HEK293 (cell line): ENCODE data around the gene RBPJ.

Experiments
- CTCF ChIA-PET: fragments of 350-600 bp; formaldehyde crosslinking; extraction: SDS; loops from one replicate; lab custom pipeline; 2021; ENCODE audit warnings: antibody characterized with exemption; lab: Yijun Ruan, JAX
- POLR2A ChIA-PET: fragments of 300-600 bp; formaldehyde crosslinking; extraction: SDS; loops from one replicate; lab custom pipeline; 2020; ENCODE audit warnings: antibody characterized with exemption, inconsistent platforms; lab: Yijun Ruan, JAX
- H3K27ac ChIP-seq: fragments of 200-500 bp; sonication (Bioruptor generic); 2 replicates; pipeline ENCODE4 v1.5.1; 2014; ENCODE audit warnings: low read depth, low read length, control low read depth, inconsistent platforms; ENCODE audit errors: extremely low read depth
- H3K36me3 ChIP-seq, 2 experiments: fragments of 200-500 bp in 1 of 2; sonication (Bioruptor generic) in 1 of 2; 1 replicate in 1 of 2; 2 replicates in 1 of 2; pipeline ENCODE4 v1.5.1; 2014 to 2017; ENCODE audit warnings: inconsistent platforms in 2 of 2, low read length in 2 of 2; ENCODE audit not compliant: control insufficient read depth in 2 of 2, insufficient read depth in 1 of 2
- H3K4me1 ChIP-seq: fragments of 200-500 bp; sonication (Bioruptor generic); 2 replicates; pipeline ENCODE4 v1.5.1; 2014; ENCODE audit warnings: mild to moderate bottlenecking, low read length, inconsistent platforms; ENCODE audit not compliant: control insufficient read depth, insufficient read depth
- H3K4me3 ChIP-seq: 2 replicates; pipeline ENCODE4 v1.5.1; 2011; ENCODE audit warnings: low read depth, mild to moderate bottlenecking, control low read depth, low read length, moderate library complexity
- H3K9me3 ChIP-seq: fragments of 200-500 bp; sonication (Bioruptor generic); 2 replicates; pipeline ENCODE4 v1.5.1; 2014; ENCODE audit warnings: low read depth, low read length, inconsistent platforms; ENCODE audit not compliant: control insufficient read depth, insufficient read depth
- MYNN ChIP-seq: fragments of 450-650 bp; formaldehyde crosslinking; IDR thresholded peaks from 2 replicates; pipeline ENCODE4 v1.5.1; 2016; ENCODE audit warnings: missing biosample characterization, missing genetic modification characterization, borderline replicate concordance
- PRDM1 ChIP-seq: fragments of 450-650 bp; formaldehyde crosslinking; IDR thresholded peaks from 2 replicates; pipeline ENCODE4; 2016; ENCODE audit warnings: missing biosample characterization, missing genetic modification characterization
- SP7 ChIP-seq: fragments of 450-650 bp; formaldehyde crosslinking; IDR thresholded peaks from 2 replicates; pipeline ENCODE4 v1.5.1; 2016; ENCODE audit warnings: missing biosample characterization, missing genetic modification characterization
- TCF7L2 ChIP-seq: IDR thresholded peaks from 2 replicates; pipeline ENCODE4 v1.6.1; 2011; ENCODE audit warnings: low read depth, mild to moderate bottlenecking, inconsistent platforms, low read length, moderate library complexity, borderline replicate concordance
- ZBTB8A ChIP-seq: fragments of 450-650 bp; formaldehyde crosslinking; IDR thresholded peaks from 2 replicates; pipeline ENCODE4 v1.5.1; 2016; ENCODE audit warnings: missing biosample characterization, missing genetic modification characterization
- ZFHX2 ChIP-seq: fragments of 450-650 bp; formaldehyde crosslinking; conservative IDR thresholded peaks from 2 replicates; pipeline ENCODE4 v1.5.1; 2016; ENCODE audit warnings: missing biosample characterization, missing genetic modification characterization
- ZFP3 ChIP-seq: fragments of 450-650 bp; formaldehyde crosslinking; IDR thresholded peaks from 2 replicates; pipeline ENCODE4 v1.5.1; 2016; ENCODE audit warnings: low read depth, missing biosample characterization, missing genetic modification characterization
- ZIC2 ChIP-seq: fragments of 450-650 bp; formaldehyde crosslinking; IDR thresholded peaks from 2 replicates; pipeline ENCODE4 v1.5.1; 2016; ENCODE audit warnings: missing biosample characterization, missing genetic modification characterization
- ZNF133 ChIP-seq: fragments of 450-650 bp; formaldehyde crosslinking; IDR thresholded peaks from 2 replicates; pipeline ENCODE4 v1.5.1; 2016; ENCODE audit warnings: missing biosample characterization, missing genetic modification characterization
- ZNF155 ChIP-seq: fragments of 450-650 bp; formaldehyde crosslinking; IDR thresholded peaks from 2 replicates; pipeline ENCODE4 v1.5.1; 2016; ENCODE audit warnings: missing biosample characterization, missing genetic modification characterization
- ZNF302 ChIP-seq: fragments of 450-650 bp; formaldehyde crosslinking; IDR thresholded peaks from 2 replicates; pipeline ENCODE4 v1.5.1; 2016; ENCODE audit warnings: missing biosample characterization, missing genetic modification characterization, low read depth
- ZNF311 ChIP-seq: fragments of 450-650 bp; formaldehyde crosslinking; IDR thresholded peaks from 2 replicates; pipeline ENCODE4 v1.5.1; 2017; ENCODE audit warnings: missing biosample characterization, missing genetic modification characterization, borderline replicate concordance
- ZNF350 ChIP-seq: fragments of 450-650 bp; formaldehyde crosslinking; IDR thresholded peaks from 2 replicates; pipeline ENCODE4 v1.5.0; 2017; ENCODE audit warnings: missing biosample characterization, mild to moderate bottlenecking, missing genetic modification characterization
- ZNF354C ChIP-seq: fragments of 450-650 bp; formaldehyde crosslinking; IDR thresholded peaks from 2 replicates; pipeline ENCODE4 v1.5.1; 2016; ENCODE audit warnings: missing biosample characterization, missing genetic modification characterization, low read depth, borderline replicate concordance
- ZNF416 ChIP-seq: fragments of 450-650 bp; formaldehyde crosslinking; IDR thresholded peaks from 2 replicates; pipeline ENCODE4 v1.5.1; 2016; ENCODE audit warnings: missing biosample characterization, missing genetic modification characterization
- ZNF560 ChIP-seq: fragments of 450-650 bp; formaldehyde crosslinking; IDR thresholded peaks from 2 replicates; pipeline ENCODE4 v1.5.1; 2017; ENCODE audit warnings: missing biosample characterization, missing genetic modification characterization, borderline replicate concordance
- ZNF624 ChIP-seq: fragments of 450-650 bp; formaldehyde crosslinking; IDR thresholded peaks from 2 replicates; pipeline ENCODE4 v1.5.1; 2017; ENCODE audit warnings: missing biosample characterization, missing genetic modification characterization
- ZNF654 ChIP-seq: fragments of 450-650 bp; formaldehyde crosslinking; IDR thresholded peaks from 2 replicates; pipeline ENCODE4 v1.5.1; 2016; ENCODE audit warnings: low read depth, missing biosample characterization, missing genetic modification characterization
- ZNF677 ChIP-seq: fragments of 450-650 bp; IDR thresholded peaks from 2 replicates; pipeline ENCODE4 v1.5.0; 2018; ENCODE audit warnings: missing biosample characterization, mild to moderate bottlenecking, missing genetic modification characterization, moderate library complexity
- ZNF747 ChIP-seq: fragments of 450-650 bp; formaldehyde crosslinking; IDR thresholded peaks from 2 replicates; pipeline ENCODE4 v1.5.1; 2016; ENCODE audit warnings: missing biosample characterization, missing genetic modification characterization
- ZNF791 ChIP-seq: fragments of 450-650 bp; formaldehyde crosslinking; IDR thresholded peaks from 2 replicates; pipeline ENCODE4 v1.5.1; 2016; ENCODE audit warnings: missing biosample characterization, missing genetic modification characterization
- ZNF837 ChIP-seq: fragments of 450-650 bp; formaldehyde crosslinking; IDR thresholded peaks from 2 replicates; pipeline ENCODE4 v1.5.1; 2016; ENCODE audit warnings: missing biosample characterization, missing genetic modification characterization
- ZSCAN16 ChIP-seq: fragments of 450-650 bp; formaldehyde crosslinking; IDR thresholded peaks from 2 replicates; pipeline ENCODE4 v1.5.1; 2016; ENCODE audit warnings: missing biosample characterization, missing genetic modification characterization
- TF ChIP-seq, protein P1 (sequence below): fragments of 450-650 bp; formaldehyde crosslinking; IDR thresholded peaks from 2 replicates; pipeline ENCODE4 v1.5.1; 2017; ENCODE audit warnings: missing biosample characterization, mild to moderate bottlenecking, missing genetic modification characterization, moderate library complexity
- TF ChIP-seq, protein P2 (sequence below): fragments of 450-650 bp; formaldehyde crosslinking; IDR thresholded peaks from 2 replicates; pipeline ENCODE4 v1.5.1; 2016; ENCODE audit warnings: missing biosample characterization, missing genetic modification characterization
- TF ChIP-seq, protein P3 (sequence below): fragments of 450-650 bp; formaldehyde crosslinking; IDR thresholded peaks from 2 replicates; pipeline ENCODE4 v1.5.1; 2017; ENCODE audit warnings: missing biosample characterization, missing genetic modification characterization
- TF ChIP-seq, protein P4 (sequence below): fragments of 450-650 bp; formaldehyde crosslinking; IDR thresholded peaks from 2 replicates; pipeline ENCODE4 v1.5.1; 2017; ENCODE audit warnings: missing biosample characterization, missing genetic modification characterization
- TF ChIP-seq, protein P5 (sequence below): fragments of 450-650 bp; formaldehyde crosslinking; IDR thresholded peaks from 2 replicates; pipeline ENCODE4 v1.5.1; 2016; ENCODE audit warnings: missing biosample characterization, missing genetic modification characterization

RBPJ gene

DNA sequence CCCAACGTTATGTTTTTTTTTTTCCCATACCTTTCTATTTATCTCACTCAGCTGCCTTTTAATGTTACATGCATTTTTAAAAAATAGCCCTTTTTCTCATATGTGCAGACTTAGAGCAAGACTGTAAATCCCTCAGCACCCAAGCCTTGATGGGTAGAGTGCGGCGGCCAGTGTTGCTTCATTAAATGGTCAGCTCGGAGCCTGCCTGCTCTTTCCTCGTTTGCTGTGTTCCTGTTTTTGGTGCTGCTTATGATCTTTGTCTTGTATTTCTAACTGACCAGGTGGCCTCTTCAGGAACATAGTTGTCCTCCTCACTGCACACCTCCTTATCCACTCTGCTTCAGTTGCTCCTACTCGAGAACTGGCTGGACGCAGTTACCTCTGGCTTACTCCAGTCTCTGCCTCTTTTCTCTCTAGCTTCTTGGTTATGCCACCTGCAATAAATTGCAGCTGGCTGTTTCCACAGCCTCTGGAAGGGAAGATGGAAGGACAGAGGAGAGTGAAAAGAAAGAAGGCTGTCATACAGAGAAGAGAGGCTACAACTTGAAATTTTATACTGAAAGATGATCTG is 10.7 kb downstream of the RBPJ start:
- TF ChIP-seq TCF7L2 (no peak), ZIC2 (tag by site-specific recombination) (no peak), ZNF624 (tag by site-specific recombination) (no peak), ZNF311 (tag by site-specific recombination) (no peak), ZFHX2 (tag by site-specific recombination) (no peak), ZNF677 (tag by site-specific recombination) (no peak), ZNF560 (tag by site-specific recombination) (no peak), ZNF416 (tag by site-specific recombination) (no peak), ZNF654 (tag by site-specific recombination) (no peak), ZNF837 (tag by site-specific recombination) (no peak), MYNN (tag by site-specific recombination) (no peak), ZNF133 (tag by site-specific recombination) (no peak), PRDM1 (no peak)
- TF ChIP-seq, protein P1, sequence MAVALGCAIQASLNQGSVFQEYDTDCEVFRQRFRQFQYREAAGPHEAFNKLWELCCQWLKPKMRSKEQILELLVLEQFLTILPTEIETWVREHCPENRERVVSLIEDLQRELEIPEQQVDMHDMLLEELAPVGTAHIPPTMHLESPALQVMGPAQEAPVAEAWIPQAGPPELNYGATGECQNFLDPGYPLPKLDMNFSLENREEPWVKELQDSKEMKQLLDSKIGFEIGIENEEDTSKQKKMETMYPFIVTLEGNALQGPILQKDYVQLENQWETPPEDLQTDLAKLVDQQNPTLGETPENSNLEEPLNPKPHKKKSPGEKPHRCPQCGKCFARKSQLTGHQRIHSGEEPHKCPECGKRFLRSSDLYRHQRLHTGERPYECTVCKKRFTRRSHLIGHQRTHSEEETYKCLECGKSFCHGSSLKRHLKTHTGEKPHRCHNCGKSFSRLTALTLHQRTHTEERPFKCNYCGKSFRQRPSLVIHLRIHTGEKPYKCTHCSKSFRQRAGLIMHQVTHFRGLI (tag by site-specific recombination), result no peak
- TF ChIP-seq, protein P2, sequence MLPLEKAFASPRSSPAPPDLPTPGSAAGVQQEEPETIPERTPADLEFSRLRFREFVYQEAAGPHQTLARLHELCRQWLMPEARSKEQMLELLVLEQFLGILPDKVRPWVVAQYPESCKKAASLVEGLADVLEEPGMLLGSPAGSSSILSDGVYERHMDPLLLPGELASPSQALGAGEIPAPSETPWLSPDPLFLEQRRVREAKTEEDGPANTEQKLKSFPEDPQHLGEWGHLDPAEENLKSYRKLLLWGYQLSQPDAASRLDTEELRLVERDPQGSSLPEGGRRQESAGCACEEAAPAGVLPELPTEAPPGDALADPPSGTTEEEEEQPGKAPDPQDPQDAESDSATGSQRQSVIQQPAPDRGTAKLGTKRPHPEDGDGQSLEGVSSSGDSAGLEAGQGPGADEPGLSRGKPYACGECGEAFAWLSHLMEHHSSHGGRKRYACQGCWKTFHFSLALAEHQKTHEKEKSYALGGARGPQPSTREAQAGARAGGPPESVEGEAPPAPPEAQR, result no peak
- TF ChIP-seq, all 188 proteins: peak for 0
- H3K4me1 ChIP-seq, result peaks cover 2% of the 10 kb centered on the region; the same call in 1 of the 2 replicates
- ChIA-PET CTCF (interaction anchor here (0.6 to 3.9 kb wide), 13 partner anchors 9 to 565 kb away, joined by 3 to 18 read pairs (median 5); no protein-coding TSS in a partner anchor), POLR2A (no interaction called here)
- no peak overlapping the region for H3K4me3 ChIP-seq
- H3K27ac ChIP-seq, result no peak overlapping the region
- H3K9me3 ChIP-seq, result no peaks in the 10 kb centered on the region
- H3K36me3 ChIP-seq, result no peaks in the 10 kb centered on the region

DNA sequence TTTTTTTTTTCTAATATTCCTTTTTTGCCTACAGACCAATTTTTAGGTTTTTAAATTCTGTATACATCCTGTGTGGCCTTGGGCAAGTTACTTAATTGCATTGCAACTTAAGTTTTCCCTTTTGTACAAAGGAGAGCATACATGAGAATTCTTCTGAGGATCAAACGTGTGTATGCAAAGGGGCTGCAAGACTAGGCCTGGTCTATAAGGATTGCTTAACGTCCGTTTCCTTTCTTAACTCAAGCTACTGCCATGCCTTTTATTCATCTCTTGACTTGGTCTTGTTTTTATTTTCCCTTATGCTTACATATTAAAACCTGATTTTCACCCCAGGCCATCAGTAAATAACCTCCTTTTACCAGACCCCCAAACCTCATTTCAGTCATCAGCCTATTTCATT is 13.6 kb downstream of the RBPJ start:
- Histone ChIP-seq H3K36me3 (no peaks in the 10 kb centered on the region), H3K9me3 (no peaks in the 10 kb centered on the region), H3K4me3 (no peak overlapping the region), H3K27ac (no peak overlapping the region), H3K4me1 (no peaks in the 10 kb centered on the region)
- POLR2A ChIA-PET, result no interaction called here
- CTCF ChIA-PET, result interaction anchor here (0.8 kb wide), 1 partner anchor 9 kb away, joined by 3 read pairs; no protein-coding TSS in a partner anchor
- TF ChIP-seq, protein P3, sequence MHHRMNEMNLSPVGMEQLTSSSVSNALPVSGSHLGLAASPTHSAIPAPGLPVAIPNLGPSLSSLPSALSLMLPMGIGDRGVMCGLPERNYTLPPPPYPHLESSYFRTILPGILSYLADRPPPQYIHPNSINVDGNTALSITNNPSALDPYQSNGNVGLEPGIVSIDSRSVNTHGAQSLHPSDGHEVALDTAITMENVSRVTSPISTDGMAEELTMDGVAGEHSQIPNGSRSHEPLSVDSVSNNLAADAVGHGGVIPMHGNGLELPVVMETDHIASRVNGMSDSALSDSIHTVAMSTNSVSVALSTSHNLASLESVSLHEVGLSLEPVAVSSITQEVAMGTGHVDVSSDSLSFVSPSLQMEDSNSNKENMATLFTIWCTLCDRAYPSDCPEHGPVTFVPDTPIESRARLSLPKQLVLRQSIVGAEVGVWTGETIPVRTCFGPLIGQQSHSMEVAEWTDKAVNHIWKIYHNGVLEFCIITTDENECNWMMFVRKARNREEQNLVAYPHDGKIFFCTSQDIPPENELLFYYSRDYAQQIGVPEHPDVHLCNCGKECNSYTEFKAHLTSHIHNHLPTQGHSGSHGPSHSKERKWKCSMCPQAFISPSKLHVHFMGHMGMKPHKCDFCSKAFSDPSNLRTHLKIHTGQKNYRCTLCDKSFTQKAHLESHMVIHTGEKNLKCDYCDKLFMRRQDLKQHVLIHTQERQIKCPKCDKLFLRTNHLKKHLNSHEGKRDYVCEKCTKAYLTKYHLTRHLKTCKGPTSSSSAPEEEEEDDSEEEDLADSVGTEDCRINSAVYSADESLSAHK (tag by site-specific recombination), result no peak
- TF ChIP-seq ZNF747 (tag by site-specific recombination) (no peak), ZNF791 (tag by site-specific recombination) (no peak), SP7 (tag by site-specific recombination) (no peak), ZFP3 (tag by site-specific recombination) (no peak), ZNF350 (tag by site-specific recombination) (no peak), ZNF302 (no peak), ZNF354C (tag by site-specific recombination) (no peak), ZNF155 (tag by site-specific recombination) (no peak), ZSCAN16 (tag by site-specific recombination) (no peak), ZBTB8A (tag by site-specific recombination) (no peak)
- TF ChIP-seq, protein P4, sequence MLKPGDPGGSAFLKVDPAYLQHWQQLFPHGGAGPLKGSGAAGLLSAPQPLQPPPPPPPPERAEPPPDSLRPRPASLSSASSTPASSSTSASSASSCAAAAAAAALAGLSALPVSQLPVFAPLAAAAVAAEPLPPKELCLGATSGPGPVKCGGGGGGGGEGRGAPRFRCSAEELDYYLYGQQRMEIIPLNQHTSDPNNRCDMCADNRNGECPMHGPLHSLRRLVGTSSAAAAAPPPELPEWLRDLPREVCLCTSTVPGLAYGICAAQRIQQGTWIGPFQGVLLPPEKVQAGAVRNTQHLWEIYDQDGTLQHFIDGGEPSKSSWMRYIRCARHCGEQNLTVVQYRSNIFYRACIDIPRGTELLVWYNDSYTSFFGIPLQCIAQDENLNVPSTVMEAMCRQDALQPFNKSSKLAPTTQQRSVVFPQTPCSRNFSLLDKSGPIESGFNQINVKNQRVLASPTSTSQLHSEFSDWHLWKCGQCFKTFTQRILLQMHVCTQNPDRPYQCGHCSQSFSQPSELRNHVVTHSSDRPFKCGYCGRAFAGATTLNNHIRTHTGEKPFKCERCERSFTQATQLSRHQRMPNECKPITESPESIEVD, result no peak
- TF ChIP-seq, protein P5, sequence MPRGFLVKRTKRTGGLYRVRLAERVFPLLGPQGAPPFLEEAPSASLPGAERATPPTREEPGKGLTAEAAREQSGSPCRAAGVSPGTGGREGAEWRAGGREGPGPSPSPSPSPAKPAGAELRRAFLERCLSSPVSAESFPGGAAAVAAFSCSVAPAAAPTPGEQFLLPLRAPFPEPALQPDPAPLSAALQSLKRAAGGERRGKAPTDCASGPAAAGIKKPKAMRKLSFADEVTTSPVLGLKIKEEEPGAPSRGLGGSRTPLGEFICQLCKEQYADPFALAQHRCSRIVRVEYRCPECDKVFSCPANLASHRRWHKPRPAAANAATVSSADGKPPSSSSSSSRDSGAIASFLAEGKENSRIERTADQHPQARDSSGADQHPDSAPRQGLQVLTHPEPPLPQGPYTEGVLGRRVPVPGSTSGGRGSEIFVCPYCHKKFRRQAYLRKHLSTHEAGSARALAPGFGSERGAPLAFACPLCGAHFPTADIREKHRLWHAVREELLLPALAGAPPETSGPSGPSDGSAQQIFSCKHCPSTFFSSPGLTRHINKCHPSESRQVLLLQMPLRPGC, result no peak
